HTR-8/SVneo (cell line): ENCODE data around the gene MCHR1.
"Not testable (repeated sequence)": the region's sequence is repeated elsewhere in the genome, so short reads cannot be mapped to it uniquely, and the experiment has no call there.

ENCODE experiments used
- DNase-seq: peaks from one replicate; pipeline ENCODE4 v3.0.0; 2011; ENCODE audit warnings: low spot score, mixed read lengths; ENCODE audit not compliant: insufficient read length
- FAIRE-seq: peaks from 2 replicates; lab custom pipeline; 2011; peaks lifted over from hg19 to GRCh38; lab: Jason Lieb, UNC

MCHR1 gene

GRCh38 chr22:40654522-40655167 lies 24.6 kb upstream of the MCHR1 start:
- DNase-seq (peak; percentile 34), FAIRE-seq (no peak)

DNA sequence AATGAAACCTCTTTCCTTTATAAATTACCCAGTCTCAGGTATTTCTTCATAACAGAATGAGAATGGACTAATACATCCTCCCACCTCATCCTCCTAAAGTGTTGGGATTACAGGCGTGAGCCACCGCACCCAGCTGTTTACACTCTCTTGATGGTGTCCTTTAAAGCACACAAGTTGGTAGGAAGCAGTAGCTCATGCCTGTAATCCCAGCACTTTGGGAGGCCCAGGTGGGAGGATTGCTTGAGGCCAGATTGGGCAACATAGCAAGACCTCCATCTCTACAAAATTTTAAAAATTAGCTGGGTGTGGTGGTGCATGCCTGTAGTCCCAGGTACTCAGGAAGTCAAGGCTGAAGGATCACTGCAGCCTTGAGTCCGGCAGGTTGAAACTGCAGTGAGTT lies 23.3 kb upstream of the MCHR1 start:
- not testable (repeated sequence) for DNase-seq, FAIRE-seq

GRCh38 chr22:40656651-40657050 lies 22.6 kb upstream of the MCHR1 start:
- not testable (repeated sequence) for DNase-seq, FAIRE-seq

GRCh38 chr22:40659166-40659565 lies 20.1 kb upstream of the MCHR1 start:
- no peak for DNase-seq
- no peak for FAIRE-seq

GRCh38 chr22:40660730-40661129 lies 18.6 kb upstream of the MCHR1 start:
- no peak for FAIRE-seq
- DNase-seq: no peak

DNA sequence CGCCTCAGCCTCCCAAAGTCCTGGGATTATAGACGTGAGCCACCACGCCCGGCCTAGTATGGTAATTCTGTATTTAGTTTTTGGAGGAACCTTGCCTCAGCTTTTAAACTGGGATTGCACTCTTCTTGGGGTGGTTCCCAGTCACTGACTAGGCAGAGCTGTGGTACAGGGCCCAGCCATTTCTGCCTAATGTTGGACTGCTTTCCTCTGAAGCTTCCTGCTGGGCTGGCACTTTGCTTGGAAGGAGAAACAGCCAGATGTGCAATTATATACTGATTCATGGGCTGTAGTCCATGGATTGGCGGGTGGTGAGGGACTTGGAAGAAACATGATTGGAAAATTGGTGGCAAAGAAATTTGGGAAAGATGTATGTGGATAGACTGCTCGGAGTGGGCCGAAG lies 17.6 kb upstream of the MCHR1 start:
- DNase-seq (no peak), FAIRE-seq (no peak)

- FAIRE-seq (no peak), DNase-seq (no peak)
These were observed 14.0 kb upstream of the MCHR1 start for GRCh38 chr22:40665312-40665711.

- DNase-seq (no peak), FAIRE-seq (no peak)
These were observed 13.0 kb upstream of the MCHR1 start for GRCh38 chr22:40666151-40666848.

GRCh38 chr22:40668611-40669411 lies 10.5 kb upstream of the MCHR1 start:
- FAIRE-seq (peak; percentile 23), DNase-seq (peak; percentile 72)

GRCh38 chr22:40670058-40670457 lies 9.2 kb upstream of the MCHR1 start:
- DNase-seq (no peak), FAIRE-seq (no peak)

DNA sequence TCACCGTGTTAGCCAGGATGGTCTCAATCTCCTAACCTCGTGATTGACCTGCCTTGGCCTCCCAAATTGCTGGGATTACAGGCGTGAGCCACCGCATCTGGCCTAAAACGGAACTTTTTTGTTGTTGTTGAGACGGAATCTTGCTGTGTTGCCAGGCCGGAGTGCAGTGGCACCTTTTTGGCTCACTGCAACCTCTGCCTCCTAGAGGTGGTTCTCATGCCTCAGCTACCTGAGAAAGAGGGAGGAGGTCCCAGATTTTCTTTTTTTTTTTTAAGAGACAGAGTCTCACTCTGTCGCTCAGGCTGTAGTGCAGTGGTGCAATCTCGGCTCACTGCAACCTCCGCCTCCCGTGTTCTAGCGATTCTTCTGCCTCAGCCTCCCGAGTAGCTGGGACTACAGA lies 7.9 kb upstream of the MCHR1 start:
- no peak for DNase-seq
- FAIRE-seq: no peak

DNA sequence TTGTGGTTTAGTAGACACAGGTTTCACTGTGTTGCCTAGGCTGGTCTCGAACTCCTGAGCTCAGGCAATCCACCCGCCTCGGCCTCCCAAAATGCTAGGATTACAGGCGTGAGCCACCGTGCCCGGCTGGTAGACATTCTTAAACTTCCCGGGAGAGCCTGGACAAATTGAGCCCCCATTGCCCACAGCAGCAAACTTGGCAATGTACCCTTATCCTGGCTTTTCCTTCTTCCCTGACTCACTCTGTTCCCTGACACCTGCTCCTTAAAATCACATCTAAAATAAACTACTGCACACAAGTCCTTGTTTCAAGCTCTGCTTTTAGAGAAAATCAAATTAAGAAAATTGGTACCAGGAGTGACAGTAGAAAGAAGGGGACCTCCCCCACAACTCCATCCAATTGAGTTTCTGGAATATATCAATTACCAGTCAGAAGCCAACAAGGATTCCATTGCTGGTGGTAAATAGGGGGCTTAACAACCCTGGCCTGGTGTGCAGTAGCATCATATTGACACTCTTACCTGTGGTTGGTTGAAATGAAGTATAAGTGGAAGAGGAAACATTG lies 7.4 kb upstream of the MCHR1 start:
- no peak for FAIRE-seq
- no peak for DNase-seq

GRCh38 chr22:40673017-40673416 lies 6.3 kb upstream of the MCHR1 start:
- no peak for FAIRE-seq

DNA sequence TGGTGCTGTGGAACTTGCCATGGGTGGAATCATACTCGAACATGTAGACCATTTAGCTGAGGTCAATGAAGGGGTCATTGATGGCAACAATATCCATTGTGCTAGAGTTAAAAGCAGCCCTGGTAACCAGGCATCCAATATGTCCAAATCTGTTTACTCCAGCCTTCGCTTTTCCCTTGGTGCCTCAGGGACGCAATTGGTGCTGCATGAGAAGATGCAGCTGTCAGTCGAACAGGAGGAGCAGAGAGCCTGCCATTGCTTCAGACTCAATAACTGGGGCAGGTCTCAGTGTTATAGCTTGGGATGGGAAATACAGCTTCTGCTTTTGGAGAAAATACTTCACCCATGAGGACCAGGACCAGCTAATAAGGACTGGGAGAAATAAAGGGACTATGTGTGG lies 5.0 kb upstream of the MCHR1 start:
- DNase-seq (no peak), FAIRE-seq (no peak)

More at GRCh38 chr22:40673017-40673416, 6.3 kb upstream of the MCHR1 start:
- DNase-seq: no peak

DNA sequence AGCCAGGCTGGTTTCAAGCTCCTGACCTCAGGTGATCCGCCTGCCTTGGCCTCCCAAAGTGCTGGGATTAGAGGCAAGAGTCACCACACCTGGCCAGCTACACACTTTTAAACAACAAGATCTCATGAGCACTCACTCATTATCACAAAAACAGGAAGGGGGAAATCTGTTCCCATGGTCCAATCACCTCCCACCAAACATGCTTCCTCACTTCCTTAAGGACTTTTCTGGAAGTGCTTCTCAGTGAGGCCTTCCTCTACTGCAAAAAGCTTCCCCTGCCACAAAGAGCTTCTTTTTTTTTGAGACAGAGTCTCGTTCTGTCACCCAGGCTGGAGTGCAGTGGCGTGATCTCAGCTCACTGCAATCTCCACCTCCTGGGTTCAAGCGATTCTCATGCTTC lies 3.1 kb upstream of the MCHR1 start:
- FAIRE-seq, DNase-seq: not testable (repeated sequence)

- DNase-seq: no peak
- no peak for FAIRE-seq
These were observed 2.6 kb upstream of the MCHR1 start for GRCh38 chr22:40676644-40677043.

- FAIRE-seq (no peak), DNase-seq (no peak)
These were observed 613 bp upstream of the MCHR1 start for GRCh38 chr22:40678493-40679248.

DNA sequence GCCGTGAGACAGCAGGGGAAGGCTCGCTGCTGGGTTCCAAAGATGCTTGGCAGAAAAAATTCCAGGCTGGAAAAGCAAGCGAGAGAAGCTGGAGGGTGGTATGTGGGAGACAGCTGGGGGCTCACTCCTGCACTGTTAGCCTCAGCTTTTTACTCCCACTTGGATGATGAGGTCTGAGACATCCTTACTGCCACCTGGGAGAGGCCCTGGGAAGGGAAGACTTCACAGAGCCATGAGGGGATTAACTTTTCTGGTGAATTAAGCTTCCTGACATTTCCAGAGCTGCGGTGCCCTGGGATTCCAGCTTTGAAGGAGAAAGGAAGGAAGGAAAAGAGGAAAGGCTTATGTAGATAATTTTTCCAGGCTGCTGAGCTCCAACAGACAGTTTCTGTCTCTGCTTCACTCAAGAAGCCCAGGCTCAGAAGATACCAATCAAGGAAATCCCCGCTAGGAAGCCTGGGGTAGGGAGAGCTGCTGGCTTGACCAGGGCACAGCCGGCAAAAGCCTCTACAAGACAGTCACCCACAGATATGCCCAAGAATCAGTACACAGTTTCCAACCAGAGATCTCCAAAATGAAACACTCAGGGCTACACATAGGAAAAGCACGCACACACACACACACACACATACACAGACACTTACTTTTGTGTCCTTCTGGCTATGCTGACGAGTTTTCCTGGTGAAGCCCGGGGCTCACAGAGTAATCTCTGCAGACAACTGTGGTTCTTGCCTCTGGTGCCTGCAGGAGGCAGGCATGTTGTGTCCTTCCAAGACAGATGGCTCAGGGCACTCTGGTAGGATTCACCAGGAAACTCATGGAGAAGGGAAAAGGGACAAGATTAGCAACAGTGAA lies 907 bp downstream of the MCHR1 start:
- DNase-seq: no peak
- FAIRE-seq: no peak

GRCh38 chr22:40680819-40681183 lies 1.5 kb downstream of the MCHR1 start:
- no peak for FAIRE-seq
- no peak for DNase-seq
